SK-N-SH treated with all-trans-retinoic acid at 6 μM for 48 hours (cell line): ENCODE data around the gene RAB11FIP3.

Experiments
- BACH2 ChIP-seq: fragments of 250-450 bp; sonication (Bioruptor Pico); IDR thresholded peaks from 2 replicates; pipeline ENCODE4 v1.9.0; 2021; ENCODE audit warnings: mild to moderate bottlenecking, borderline replicate concordance
- CSDC2 ChIP-seq: fragments of 250-450 bp; sonication (Bioruptor Pico); IDR thresholded peaks from 2 replicates; pipeline ENCODE4 v1.5.0; 2020; ENCODE audit warnings: mild to moderate bottlenecking, moderate library complexity
- GLIS3 ChIP-seq: fragments of 250-450 bp; sonication (Bioruptor Pico); IDR thresholded peaks from 2 replicates; pipeline ENCODE4 v1.5.0; 2020; ENCODE audit warnings: mild to moderate bottlenecking, moderate library complexity
- ISL1 ChIP-seq: fragments of 250-450 bp; sonication (Bioruptor Pico); IDR thresholded peaks from 2 replicates; pipeline ENCODE4 v2.1.2; 2022; ENCODE audit warnings: mild to moderate bottlenecking, moderate library complexity
- OSR1 ChIP-seq: fragments of 250-450 bp; sonication (Bioruptor Pico); IDR thresholded peaks from 2 replicates; pipeline ENCODE4 v1.8.0; 2022; ENCODE audit warnings: moderate library complexity, mild to moderate bottlenecking, inconsistent platforms
- ZFP30 ChIP-seq: fragments of 450-650 bp; formaldehyde crosslinking; IDR thresholded peaks from 2 replicates; pipeline ENCODE4 v1.5.0; 2022; ENCODE audit warnings: mild to moderate bottlenecking, moderate library complexity
- ZNF70 ChIP-seq: fragments of 450-650 bp; formaldehyde crosslinking; IDR thresholded peaks from 2 replicates; pipeline ENCODE4 v1.5.0; 2020; ENCODE audit warnings: mild to moderate bottlenecking, moderate library complexity
- ZNF8 ChIP-seq: fragments of 450-650 bp; formaldehyde crosslinking; IDR thresholded peaks from 2 replicates; pipeline ENCODE4 v1.5.0; 2020; ENCODE audit warnings: mild to moderate bottlenecking, moderate library complexity
- TF ChIP-seq, protein P1 (sequence below): fragments of 250-450 bp; sonication (Bioruptor Pico); IDR thresholded peaks from 2 replicates; pipeline ENCODE4 v1.8.0; 2020; ENCODE audit warnings: mild to moderate bottlenecking, moderate library complexity, borderline replicate concordance
- TF ChIP-seq, protein P2 (sequence below): fragments of 250-450 bp; sonication (Bioruptor Pico); IDR thresholded peaks from 2 replicates; pipeline ENCODE4 v1.5.0; 2020; ENCODE audit warnings: mild to moderate bottlenecking, moderate library complexity

DNA sequence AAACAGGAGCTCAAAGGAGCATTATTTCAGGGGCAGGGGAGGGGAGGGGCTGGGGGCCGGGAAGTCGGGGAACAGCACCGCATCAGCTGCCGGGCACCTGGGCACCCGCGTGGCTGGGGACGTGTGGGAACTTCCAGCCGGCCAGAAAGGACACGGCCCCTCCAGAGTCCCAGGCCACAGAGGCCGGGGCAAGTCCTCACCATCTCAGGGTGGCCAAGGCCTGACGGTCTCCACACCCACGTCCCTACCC lies 44.8 kb upstream of the RAB11FIP3 start:
- TF ChIP-seq ISL1 (CRISPR knock-in tag) (no peak), CSDC2 (CRISPR knock-in tag) (no peak), ZNF8 (CRISPR knock-in tag) (no peak), GLIS3 (no peak), ZFP30 (CRISPR knock-in tag) (no peak), ZNF70 (CRISPR knock-in tag) (no peak), BACH2 (CRISPR knock-in tag) (no peak), OSR1 (CRISPR knock-in tag) (no peak)
- TF ChIP-seq, protein P1, sequence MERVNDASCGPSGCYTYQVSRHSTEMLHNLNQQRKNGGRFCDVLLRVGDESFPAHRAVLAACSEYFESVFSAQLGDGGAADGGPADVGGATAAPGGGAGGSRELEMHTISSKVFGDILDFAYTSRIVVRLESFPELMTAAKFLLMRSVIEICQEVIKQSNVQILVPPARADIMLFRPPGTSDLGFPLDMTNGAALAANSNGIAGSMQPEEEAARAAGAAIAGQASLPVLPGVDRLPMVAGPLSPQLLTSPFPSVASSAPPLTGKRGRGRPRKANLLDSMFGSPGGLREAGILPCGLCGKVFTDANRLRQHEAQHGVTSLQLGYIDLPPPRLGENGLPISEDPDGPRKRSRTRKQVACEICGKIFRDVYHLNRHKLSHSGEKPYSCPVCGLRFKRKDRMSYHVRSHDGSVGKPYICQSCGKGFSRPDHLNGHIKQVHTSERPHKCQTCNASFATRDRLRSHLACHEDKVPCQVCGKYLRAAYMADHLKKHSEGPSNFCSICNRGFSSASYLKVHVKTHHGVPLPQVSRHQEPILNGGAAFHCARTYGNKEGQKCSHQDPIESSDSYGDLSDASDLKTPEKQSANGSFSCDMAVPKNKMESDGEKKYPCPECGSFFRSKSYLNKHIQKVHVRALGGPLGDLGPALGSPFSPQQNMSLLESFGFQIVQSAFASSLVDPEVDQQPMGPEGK: no peak
- TF ChIP-seq, protein P2, sequence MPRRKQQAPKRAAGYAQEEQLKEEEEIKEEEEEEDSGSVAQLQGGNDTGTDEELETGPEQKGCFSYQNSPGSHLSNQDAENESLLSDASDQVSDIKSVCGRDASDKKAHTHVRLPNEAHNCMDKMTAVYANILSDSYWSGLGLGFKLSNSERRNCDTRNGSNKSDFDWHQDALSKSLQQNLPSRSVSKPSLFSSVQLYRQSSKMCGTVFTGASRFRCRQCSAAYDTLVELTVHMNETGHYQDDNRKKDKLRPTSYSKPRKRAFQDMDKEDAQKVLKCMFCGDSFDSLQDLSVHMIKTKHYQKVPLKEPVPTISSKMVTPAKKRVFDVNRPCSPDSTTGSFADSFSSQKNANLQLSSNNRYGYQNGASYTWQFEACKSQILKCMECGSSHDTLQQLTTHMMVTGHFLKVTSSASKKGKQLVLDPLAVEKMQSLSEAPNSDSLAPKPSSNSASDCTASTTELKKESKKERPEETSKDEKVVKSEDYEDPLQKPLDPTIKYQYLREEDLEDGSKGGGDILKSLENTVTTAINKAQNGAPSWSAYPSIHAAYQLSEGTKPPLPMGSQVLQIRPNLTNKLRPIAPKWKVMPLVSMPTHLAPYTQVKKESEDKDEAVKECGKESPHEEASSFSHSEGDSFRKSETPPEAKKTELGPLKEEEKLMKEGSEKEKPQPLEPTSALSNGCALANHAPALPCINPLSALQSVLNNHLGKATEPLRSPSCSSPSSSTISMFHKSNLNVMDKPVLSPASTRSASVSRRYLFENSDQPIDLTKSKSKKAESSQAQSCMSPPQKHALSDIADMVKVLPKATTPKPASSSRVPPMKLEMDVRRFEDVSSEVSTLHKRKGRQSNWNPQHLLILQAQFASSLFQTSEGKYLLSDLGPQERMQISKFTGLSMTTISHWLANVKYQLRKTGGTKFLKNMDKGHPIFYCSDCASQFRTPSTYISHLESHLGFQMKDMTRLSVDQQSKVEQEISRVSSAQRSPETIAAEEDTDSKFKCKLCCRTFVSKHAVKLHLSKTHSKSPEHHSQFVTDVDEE: no peak
